ENCODE measurements around the gene DEAF1.
"Not testable (repeated sequence)": the region's sequence is repeated elsewhere in the genome, so short reads cannot be mapped to it uniquely, and the experiment has no call there.

The DEAF1 gene

GRCh38 chr11:692824-693414, 2.1 kb downstream of the DEAF1 start:
- TF ChIP-seq SUZ12 (IDR thresholded peaks at IDR 0.05; ENCODE audit: extremely low read depth, insufficient read depth, insufficient read length), result no peak
- TF ChIP-seq ZNF274 (IDR thresholded peaks at IDR 0.05; ENCODE audit: low read depth, low read length), result no peak
- no peak for TF ChIP-seq YY1 (IDR thresholded peaks at IDR 0.05; ENCODE audit: insufficient read depth, insufficient read length)
- Histone ChIP-seq H3K4me1 (ENCODE audit: insufficient read depth, insufficient read length) (peaks cover 31% of the 10 kb centered on the region), H3K27me3 (ENCODE audit: insufficient read depth, insufficient read length) (no peaks in the 10 kb centered on the region), H3K4me3 (ENCODE audit: insufficient read length, low read depth) (peak overlapping the region; percentile 78), H3K9ac (ENCODE audit: insufficient read length, low read depth) (peak overlapping the region; percentile 81), H3K9me3 (ENCODE audit: insufficient read depth, low read length) (no peaks in the 10 kb centered on the region), H3K36me3 (ENCODE audit: insufficient read depth, insufficient read length, low read length) (peaks cover 36% of the 10 kb centered on the region)
- DNase-seq (ENCODE audit: low read depth, low spot score), result no peak

- H3K9me3 ChIP-seq (ENCODE audit: insufficient read depth, low read length), result no peaks in the 10 kb centered on the region
- H3K36me3 ChIP-seq (ENCODE audit: insufficient read depth, insufficient read length, low read length), result peaks cover 45% of the 10 kb centered on the region
- peak overlapping the region; percentile 36 for H3K9ac ChIP-seq (ENCODE audit: insufficient read length, low read depth)
- no peaks in the 10 kb centered on the region for H3K27me3 ChIP-seq (ENCODE audit: insufficient read depth, insufficient read length)
- H3K4me3 ChIP-seq (ENCODE audit: insufficient read length, low read depth), result no peak overlapping the region
- peaks cover 26% of the 10 kb centered on the region for H3K4me1 ChIP-seq (ENCODE audit: insufficient read depth, insufficient read length)
- no peak for DNase-seq (ENCODE audit: low read depth, low spot score)
- no peak for TF ChIP-seq SUZ12 (IDR thresholded peaks at IDR 0.05; ENCODE audit: extremely low read depth, insufficient read depth, insufficient read length)
- no peak for TF ChIP-seq YY1 (IDR thresholded peaks at IDR 0.05; ENCODE audit: insufficient read depth, insufficient read length)
- TF ChIP-seq ZNF274 (IDR thresholded peaks at IDR 0.05; ENCODE audit: low read depth, low read length), result no peak
Measured at GRCh38 chr11:691710-692590, 3.1 kb downstream of the DEAF1 start.

- H3K9me3 ChIP-seq (ENCODE audit: insufficient read depth, low read length), result no peaks in the 10 kb centered on the region
- DNase-seq (ENCODE audit: low read depth, low spot score), result no peak
- H3K4me3 ChIP-seq (ENCODE audit: insufficient read length, low read depth), result no peak overlapping the region
- H3K27me3 ChIP-seq (ENCODE audit: insufficient read depth, insufficient read length), result no peaks in the 10 kb centered on the region
- TF ChIP-seq SUZ12 (IDR thresholded peaks at IDR 0.05; ENCODE audit: extremely low read depth, insufficient read depth, insufficient read length) (no peak), ZNF274 (IDR thresholded peaks at IDR 0.05; ENCODE audit: low read depth, low read length) (no peak), YY1 (IDR thresholded peaks at IDR 0.05; ENCODE audit: insufficient read depth, insufficient read length) (no peak)
- H3K36me3 ChIP-seq (ENCODE audit: insufficient read depth, insufficient read length, low read length), result peaks cover 55% of the 10 kb centered on the region
- H3K9ac ChIP-seq (ENCODE audit: insufficient read length, low read depth), result peak overlapping the region; percentile 59
- peaks cover 26% of the 10 kb centered on the region for H3K4me1 ChIP-seq (ENCODE audit: insufficient read depth, insufficient read length)
Measured at GRCh38 chr11:690738-691633, 4.0 kb downstream of the DEAF1 start.

GRCh38 chr11:690244-690643, 4.8 kb downstream of the DEAF1 start:
- H3K4me1 ChIP-seq (ENCODE audit: insufficient read depth, insufficient read length), result peaks cover 26% of the 10 kb centered on the region
- H3K27me3 ChIP-seq (ENCODE audit: insufficient read depth, insufficient read length); DNase-seq (ENCODE audit: low read depth, low spot score); H3K4me3 ChIP-seq (ENCODE audit: insufficient read length, low read depth); H3K9me3 ChIP-seq (ENCODE audit: insufficient read depth, low read length); H3K9ac ChIP-seq (ENCODE audit: insufficient read length, low read depth): not testable (repeated sequence)
- H3K36me3 ChIP-seq (ENCODE audit: insufficient read depth, insufficient read length, low read length), result peaks cover 61% of the 10 kb centered on the region

GRCh38 chr11:689625-690024, 5.4 kb downstream of the DEAF1 start:
- Histone ChIP-seq H3K4me1 (ENCODE audit: insufficient read depth, insufficient read length) (peaks cover 26% of the 10 kb centered on the region), H3K27me3 (ENCODE audit: insufficient read depth, insufficient read length) (no peaks in the 10 kb centered on the region), H3K4me3 (ENCODE audit: insufficient read length, low read depth) (no peak overlapping the region), H3K9me3 (ENCODE audit: insufficient read depth, low read length) (no peaks in the 10 kb centered on the region), H3K36me3 (ENCODE audit: insufficient read depth, insufficient read length, low read length) (peaks cover 68% of the 10 kb centered on the region), H3K9ac (ENCODE audit: insufficient read length, low read depth) (peak overlapping the region; percentile 26)
- DNase-seq (ENCODE audit: low read depth, low spot score), result no peak
- TF ChIP-seq SUZ12 (IDR thresholded peaks at IDR 0.05; ENCODE audit: extremely low read depth, insufficient read depth, insufficient read length), result no peak
- no peak for TF ChIP-seq ZNF274 (IDR thresholded peaks at IDR 0.05; ENCODE audit: low read depth, low read length)
- TF ChIP-seq YY1 (IDR thresholded peaks at IDR 0.05; ENCODE audit: insufficient read depth, insufficient read length), result no peak

GRCh38 chr11:688681-689080, 6.3 kb downstream of the DEAF1 start:
- Histone ChIP-seq H3K27me3 (ENCODE audit: insufficient read depth, insufficient read length) (no peaks in the 10 kb centered on the region), H3K36me3 (ENCODE audit: insufficient read depth, insufficient read length, low read length) (peaks cover 77% of the 10 kb centered on the region), H3K9me3 (ENCODE audit: insufficient read depth, low read length) (no peaks in the 10 kb centered on the region), H3K4me1 (ENCODE audit: insufficient read depth, insufficient read length) (peaks cover 20% of the 10 kb centered on the region), H3K4me3 (ENCODE audit: insufficient read length, low read depth) (no peak overlapping the region), H3K9ac (ENCODE audit: insufficient read length, low read depth) (no peak overlapping the region)
- no peak for DNase-seq (ENCODE audit: low read depth, low spot score)
- no peak for TF ChIP-seq YY1 (IDR thresholded peaks at IDR 0.05; ENCODE audit: insufficient read depth, insufficient read length)
- TF ChIP-seq SUZ12 (IDR thresholded peaks at IDR 0.05; ENCODE audit: extremely low read depth, insufficient read depth, insufficient read length), result no peak
- TF ChIP-seq ZNF274 (IDR thresholded peaks at IDR 0.05; ENCODE audit: low read depth, low read length), result no peak

GRCh38 chr11:687751-688150, 7.3 kb downstream of the DEAF1 start:
- peaks cover 11% of the 10 kb centered on the region for H3K4me1 ChIP-seq (ENCODE audit: insufficient read depth, insufficient read length)
- TF ChIP-seq YY1 (IDR thresholded peaks at IDR 0.05; ENCODE audit: insufficient read depth, insufficient read length) (no peak), SUZ12 (IDR thresholded peaks at IDR 0.05; ENCODE audit: extremely low read depth, insufficient read depth, insufficient read length) (no peak), ZNF274 (IDR thresholded peaks at IDR 0.05; ENCODE audit: low read depth, low read length) (no peak)
- H3K27me3 ChIP-seq (ENCODE audit: insufficient read depth, insufficient read length), result no peaks in the 10 kb centered on the region
- no peak overlapping the region for H3K9ac ChIP-seq (ENCODE audit: insufficient read length, low read depth)
- H3K9me3 ChIP-seq (ENCODE audit: insufficient read depth, low read length), result no peaks in the 10 kb centered on the region
- DNase-seq (ENCODE audit: low read depth, low spot score), result no peak
- H3K4me3 ChIP-seq (ENCODE audit: insufficient read length, low read depth), result no peak overlapping the region
- H3K36me3 ChIP-seq (ENCODE audit: insufficient read depth, insufficient read length, low read length), result peaks cover 86% of the 10 kb centered on the region
